ENCODE results near the gene ELMO1. TPM values are rescaled to one million over a fixed set of nuclear protein-coding genes. Genes with fewer than 3 reads are reported as not detected.

Gene ELMO1
- total and polyA plus RNA-seq, 10 of the 15 experiments (the other 5 are each of a cell fraction or from before 2014, with no cell fraction given) = 22.6 to 85.9 (median 56.6) TPM

GRCh38 chr7:36943591-36944435 is 504.9 kb downstream of the ELMO1 start:
- Histone ChIP-seq H3K9me3 (replicated peaks; ENCODE audit: control insufficient read depth, insufficient read depth, low read length) (peaks cover 54% of the 10 kb centered on the region), H4K20me1 (ENCODE audit: control insufficient read depth, insufficient read depth) (no peaks in the 10 kb centered on the region), H3K27ac (ENCODE audit: control insufficient read depth, insufficient read depth) (peak overlapping the region; percentile 47), H3K9ac (ENCODE audit: control insufficient read depth, insufficient read depth, low read length) (no peak overlapping the region; the same call in 1 of the 2 replicates), H3K79me2 (ENCODE audit: control insufficient read depth, insufficient read depth, low read length) (peaks cover 36% of the 10 kb centered on the region), H3K27me3 (replicated peaks in 1 of 2; ENCODE audit: control insufficient read depth in 2 of 2, insufficient read depth in 2 of 2, low read length in 1 of 2) (no peaks in the 10 kb centered on the region), H3K4me3 (peak overlapping the region; percentile 61), H3K36me3 (ENCODE audit: control insufficient read depth in 2 of 2, insufficient read depth in 2 of 2, low read length in 1 of 2) (peaks cover 2 to 7% of the 10 kb centered on the region in 2 experiments; a peak in 3 of 4 replicates), H3K4me1 (ENCODE audit: control insufficient read depth, insufficient read depth, low read length) (peaks cover 42% of the 10 kb centered on the region), H2AFZ (ENCODE audit: control insufficient read depth, low read depth, low read length) (no peak overlapping the region), H3K4me2 (ENCODE audit: control insufficient read depth, insufficient read depth) (peak overlapping the region; percentile 89)
- peak; percentile 7 for FAIRE-seq
- intact Hi-C loops (cut with micrococcal nuclease; ENCODE audit: unreplicated experiment) (no loop called here), in situ Hi-C loops (cut with MboI) (no loop called here)
- POLR2A ChIA-PET = interaction anchor here (0.6 to 3.9 kb wide), 5 partner anchors 8 to 853 kb away, joined by 3 to 27 read pairs (median 3); no protein-coding TSS in a partner anchor
- DNase-seq (ENCODE audit: low read depth, low spot score) = no peak
- RAD21 ChIA-PET (ENCODE audit: unreplicated experiment) = interaction anchor here (0.8 to 1.9 kb wide), 10 partner anchors 11 to 238 kb away, joined by 3 to 10 read pairs (median 5); no protein-coding TSS in a partner anchor
- CTCF ChIA-PET = interaction anchor here (1.0 to 3.6 kb wide), 6 partner anchors 13 to 255 kb away, joined by 3 to 16 read pairs (median 4); no protein-coding TSS in a partner anchor
- ATAC-seq = peak; percentile 78
- no TSS peak for BruUV-seq (replicated peaks)
- SMC1A ChIA-PET (ENCODE audit: uncharacterized antibody, unreplicated experiment) = interaction anchor here (0.8 to 11.1 kb wide), 13 partner anchors 9 to 238 kb away, joined by 3 to 92 read pairs (median 5); no protein-coding TSS in a partner anchor
- 64% methylated on average over 8 of the region's 8 CpGs for WGBS (ENCODE audit: insufficient coverage, insufficient replicate concordance, low lambda C conversion rate, missing lambda C conversion rate)
- TF ChIP-seq NR2C1 (IDR thresholded peaks at IDR 0.05) (no peak), MYB (IDR thresholded peaks at IDR 0.05; ENCODE audit: borderline replicate concordance, low read depth, low read length) (no peak), PBX3 (IDR thresholded peaks at IDR 0.05; ENCODE audit: insufficient replicate concordance, low read depth, low read length) (no peak), ZNF592 (IDR thresholded peaks at IDR 0.05) (no peak), RAD51 (IDR thresholded peaks at IDR 0.05) (no peak), STAT3 (IDR thresholded peaks at IDR 0.05; ENCODE audit: low read depth, low read length) (no peak), REST (IDR thresholded peaks at IDR 0.05; ENCODE audit: low read depth, low read length) (no peak), ZNF384 (IDR thresholded peaks at IDR 0.05; ENCODE audit: borderline replicate concordance, low read depth, low read length) (no peak), POLR2AphosphoS2 (IDR thresholded peaks at IDR 0.05; ENCODE audit: low read depth, low read length) (no peak)

Measured in GM12878 (cell line).